Hematopoietic multipotent progenitor cell treated with erythropoietin and hydrocortisone succinate and interleukin-3 and kit ligand, for 6 days (in vitro differentiated cells): ENCODE results near the gene SUMF1.
A peak's percentile ranks its signal among the peaks of the same experiment; 100 is the strongest.

Experiments used
- DNase-seq: peaks from one replicate; pipeline ENCODE4 v3.0.0-alpha.2; 2015

The SUMF1 gene

GRCh38 chr3:4411236-4411635, 55.8 kb downstream of the SUMF1 start:
- DNase-seq, result no peak

- DNase-seq, result no peak
Measured at GRCh38 chr3:4410606-4411005, 56.5 kb downstream of the SUMF1 start.

GRCh38 chr3:4409971-4410573, 57.0 kb downstream of the SUMF1 start:
- peak; percentile 21 for DNase-seq

GRCh38 chr3:4409415-4409814, 57.7 kb downstream of the SUMF1 start:
- DNase-seq, result peak; percentile 87

- DNase-seq, result peak; percentile 49
Measured at GRCh38 chr3:4408958-4409357, 58.1 kb downstream of the SUMF1 start.

- DNase-seq, result no peak
Measured at GRCh38 chr3:4407941-4408340, 59.1 kb downstream of the SUMF1 start.

GRCh38 chr3:4406746-4407568, 60.1 kb downstream of the SUMF1 start:
- DNase-seq, result peak; percentile 52

- DNase-seq, result no peak
Measured at GRCh38 chr3:4404881-4405280, 62.2 kb downstream of the SUMF1 start.

- DNase-seq, result no peak
Measured at GRCh38 chr3:4401441-4401840, 65.6 kb downstream of the SUMF1 start.

GRCh38 chr3:4399476-4399875, 67.6 kb downstream of the SUMF1 start:
- DNase-seq, result no peak

GRCh38 chr3:4398941-4399245, 68.2 kb downstream of the SUMF1 start:
- no peak for DNase-seq

GRCh38 chr3:4398120-4398940, 68.7 kb downstream of the SUMF1 start:
- DNase-seq, result no peak

GRCh38 chr3:4397466-4397865, 69.6 kb downstream of the SUMF1 start:
- no peak for DNase-seq

- DNase-seq, result no peak
Measured at GRCh38 chr3:4396542-4396941, 70.5 kb downstream of the SUMF1 start.

GRCh38 chr3:4396006-4396405, 71.1 kb downstream of the SUMF1 start:
- DNase-seq, result no peak

- DNase-seq, result no peak
Measured at GRCh38 chr3:4395448-4395847, 71.6 kb downstream of the SUMF1 start.

- DNase-seq, result no peak
Measured at GRCh38 chr3:4394567-4394966, 72.5 kb downstream of the SUMF1 start.

GRCh38 chr3:4394048-4394447, 73.0 kb downstream of the SUMF1 start:
- DNase-seq, result peak; percentile 16

GRCh38 chr3:4392992-4393391, 74.1 kb downstream of the SUMF1 start:
- no peak for DNase-seq

GRCh38 chr3:4387210-4388204, 79.6 kb downstream of the SUMF1 start:
- DNase-seq, result no peak

GRCh38 chr3:4385201-4385600, 81.9 kb downstream of the SUMF1 start:
- no peak for DNase-seq

- DNase-seq, result no peak
Measured at GRCh38 chr3:4380013-4380412, 87.1 kb downstream of the SUMF1 start.

GRCh38 chr3:4376499-4376898, 90.6 kb downstream of the SUMF1 start:
- no peak for DNase-seq
